ENCODE data around the gene SLC19A1.

SLC19A1 gene

GRCh38 chr21:45488931-45489721 is 53.1 kb downstream of the SLC19A1 start:
- no peak for DNase-seq

- DNase-seq = no peak
These were observed 54.2 kb downstream of the SLC19A1 start for GRCh38 chr21:45487891-45488600.

GRCh38 chr21:45487161-45487806 is 55.0 kb downstream of the SLC19A1 start:
- no peak for DNase-seq

- DNase-seq = no peak
These were observed 55.6 kb downstream of the SLC19A1 start for GRCh38 chr21:45486443-45487160.

- no peak for DNase-seq
These were observed 56.4 kb downstream of the SLC19A1 start for GRCh38 chr21:45485686-45486442.

- DNase-seq = no peak
These were observed 57.9 kb downstream of the SLC19A1 start for GRCh38 chr21:45484318-45484717.

- DNase-seq = peak; percentile 38 to 54
These were observed 59.1 kb downstream of the SLC19A1 start for GRCh38 chr21:45482899-45483821.

GRCh38 chr21:45481977-45482898 is 60.0 kb downstream of the SLC19A1 start:
- no peak for DNase-seq

GRCh38 chr21:45481566-45481965 is 60.7 kb downstream of the SLC19A1 start:
- DNase-seq = no peak

GRCh38 chr21:45480701-45481500 is 61.3 kb downstream of the SLC19A1 start:
- no peak for DNase-seq

GRCh38 chr21:45479691-45480675 is 62.3 kb downstream of the SLC19A1 start:
- peak in 1 of 2 donors; percentile 25 for DNase-seq

GRCh38 chr21:45478816-45479669 is 63.2 kb downstream of the SLC19A1 start:
- no peak for DNase-seq

- DNase-seq = peak; percentile 85 to 87
These were observed 64.0 kb downstream of the SLC19A1 start for GRCh38 chr21:45478115-45478801.

GRCh38 chr21:45477176-45478114 is 64.8 kb downstream of the SLC19A1 start:
- no peak for DNase-seq

GRCh38 chr21:45476582-45476981 is 65.7 kb downstream of the SLC19A1 start:
- DNase-seq = no peak
